ENCODE data around the gene EEF2K. TPM values are rescaled to one million over a fixed set of nuclear protein-coding genes. Genes with fewer than 3 reads are reported as not detected.
A peak's percentile ranks its signal among the peaks of the same experiment; 100 is the strongest.

The EEF2K gene
- total and polyA plus RNA-seq, 2 of the 13 experiments (the other 11 are each of a cell fraction or from before 2014, with no cell fraction given) = 22.0 to 23.8 TPM

DNA sequence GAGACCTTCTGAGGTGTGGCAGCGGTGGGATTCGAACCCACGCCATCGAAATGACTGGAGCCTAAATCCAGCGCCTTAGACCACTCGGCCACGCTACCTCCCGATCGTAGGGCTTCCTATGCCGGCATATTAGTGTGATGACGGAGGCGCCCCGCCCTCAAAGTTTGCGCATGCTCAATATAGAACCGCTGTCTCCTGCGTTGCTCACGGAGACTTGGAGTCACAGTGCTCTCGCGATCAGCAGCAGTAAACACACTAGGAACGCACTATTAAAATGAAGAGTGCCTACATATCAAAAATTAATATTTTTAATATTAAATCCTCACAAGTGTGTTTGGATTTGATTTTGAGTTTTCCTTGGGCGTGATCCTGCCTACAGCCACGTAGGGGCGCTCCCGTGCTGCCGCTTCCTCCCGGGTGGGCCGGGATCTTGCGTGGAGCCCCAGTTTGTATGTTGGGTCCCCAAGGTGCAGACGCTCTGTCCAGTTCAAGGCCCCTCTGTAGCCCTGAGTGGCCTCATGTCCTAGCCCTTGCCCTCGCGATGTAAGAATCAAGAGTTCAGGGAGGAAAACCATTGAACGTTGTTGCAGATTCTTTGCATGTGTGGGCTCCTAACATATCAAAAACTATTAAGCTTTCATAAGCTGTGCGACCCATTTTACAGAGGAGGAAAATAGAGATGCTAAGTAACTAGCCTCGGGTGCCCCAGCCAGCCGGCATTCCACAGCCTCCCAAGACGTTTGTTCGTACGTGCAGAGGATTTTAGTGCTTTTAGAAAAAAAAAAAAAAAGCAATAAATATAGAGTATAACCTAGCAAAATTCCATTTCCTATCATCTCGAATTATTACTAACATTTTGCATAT, 10.2 kb upstream of the EEF2K start (continued):
- TF ChIP-seq, protein P1, sequence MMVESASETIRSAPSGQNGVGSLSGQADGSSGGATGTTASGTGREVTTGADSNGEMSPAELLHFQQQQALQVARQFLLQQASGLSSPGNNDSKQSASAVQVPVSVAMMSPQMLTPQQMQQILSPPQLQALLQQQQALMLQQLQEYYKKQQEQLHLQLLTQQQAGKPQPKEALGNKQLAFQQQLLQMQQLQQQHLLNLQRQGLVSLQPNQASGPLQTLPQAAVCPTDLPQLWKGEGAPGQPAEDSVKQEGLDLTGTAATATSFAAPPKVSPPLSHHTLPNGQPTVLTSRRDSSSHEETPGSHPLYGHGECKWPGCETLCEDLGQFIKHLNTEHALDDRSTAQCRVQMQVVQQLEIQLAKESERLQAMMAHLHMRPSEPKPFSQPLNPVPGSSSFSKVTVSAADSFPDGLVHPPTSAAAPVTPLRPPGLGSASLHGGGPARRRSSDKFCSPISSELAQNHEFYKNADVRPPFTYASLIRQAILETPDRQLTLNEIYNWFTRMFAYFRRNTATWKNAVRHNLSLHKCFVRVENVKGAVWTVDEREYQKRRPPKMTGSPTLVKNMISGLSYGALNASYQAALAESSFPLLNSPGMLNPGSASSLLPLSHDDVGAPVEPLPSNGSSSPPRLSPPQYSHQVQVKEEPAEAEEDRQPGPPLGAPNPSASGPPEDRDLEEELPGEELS (CRISPR knock-in tag; IDR thresholded peaks at IDR 0.05) = peak; percentile 71
- TF ChIP-seq TCF7 (IDR thresholded peaks at IDR 0.05; ENCODE audit: low read depth) = no peak
- TF ChIP-seq ZZZ3 (CRISPR knock-in tag; IDR thresholded peaks at IDR 0.05; ENCODE audit: borderline replicate concordance) = 0 out of 2 replicates have a peak, but pooled peaks have one; percentile 49
- TF ChIP-seq, protein P2, sequence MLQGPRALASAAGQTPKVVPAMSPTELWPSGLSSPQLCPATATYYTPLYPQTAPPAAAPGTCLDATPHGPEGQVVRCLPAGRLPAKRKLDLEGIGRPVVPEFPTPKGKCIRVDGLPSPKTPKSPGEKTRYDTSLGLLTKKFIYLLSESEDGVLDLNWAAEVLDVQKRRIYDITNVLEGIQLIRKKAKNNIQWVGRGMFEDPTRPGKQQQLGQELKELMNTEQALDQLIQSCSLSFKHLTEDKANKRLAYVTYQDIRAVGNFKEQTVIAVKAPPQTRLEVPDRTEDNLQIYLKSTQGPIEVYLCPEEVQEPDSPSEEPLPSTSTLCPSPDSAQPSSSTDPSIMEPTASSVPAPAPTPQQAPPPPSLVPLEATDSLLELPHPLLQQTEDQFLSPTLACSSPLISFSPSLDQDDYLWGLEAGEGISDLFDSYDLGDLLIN (CRISPR knock-in tag; IDR thresholded peaks at IDR 0.05; ENCODE audit: borderline replicate concordance) = no peak
- TF ChIP-seq ZNF33B (CRISPR knock-in tag; IDR thresholded peaks at IDR 0.05) = 0 out of 2 replicates have a peak, but pooled peaks have one; percentile 17
- TF ChIP-seq ZSCAN21 (CRISPR knock-in tag; IDR thresholded peaks at IDR 0.05; ENCODE audit: borderline replicate concordance) = peak; percentile 85; the same call in 1 of the 2 replicates
- TF ChIP-seq, protein P3, sequence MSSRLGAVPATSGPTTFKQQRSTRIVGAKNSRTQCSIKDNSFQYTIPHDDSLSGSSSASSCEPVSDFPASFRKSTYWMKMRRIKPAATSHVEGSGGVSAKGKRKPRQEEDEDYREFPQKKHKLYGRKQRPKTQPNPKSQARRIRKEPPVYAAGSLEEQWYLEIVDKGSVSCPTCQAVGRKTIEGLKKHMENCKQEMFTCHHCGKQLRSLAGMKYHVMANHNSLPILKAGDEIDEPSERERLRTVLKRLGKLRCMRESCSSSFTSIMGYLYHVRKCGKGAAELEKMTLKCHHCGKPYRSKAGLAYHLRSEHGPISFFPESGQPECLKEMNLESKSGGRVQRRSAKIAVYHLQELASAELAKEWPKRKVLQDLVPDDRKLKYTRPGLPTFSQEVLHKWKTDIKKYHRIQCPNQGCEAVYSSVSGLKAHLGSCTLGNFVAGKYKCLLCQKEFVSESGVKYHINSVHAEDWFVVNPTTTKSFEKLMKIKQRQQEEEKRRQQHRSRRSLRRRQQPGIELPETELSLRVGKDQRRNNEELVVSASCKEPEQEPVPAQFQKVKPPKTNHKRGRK (CRISPR knock-in tag; IDR thresholded peaks at IDR 0.05) = no peak
- TF ChIP-seq TBX3 (IDR thresholded peaks at IDR 0.05; ENCODE audit: borderline replicate concordance) = no peak
- no peak for TF ChIP-seq HMGA1 (CRISPR knock-in tag; conservative IDR thresholded peaks at IDR 0.05)
- TF ChIP-seq ZFP37 (CRISPR knock-in tag; IDR thresholded peaks at IDR 0.05; ENCODE audit: borderline replicate concordance) = peak; percentile 67
- peak; percentile 79; the same call in 1 of the 2 replicates for TF ChIP-seq ADNP (CRISPR knock-in tag; IDR thresholded peaks at IDR 0.05)
- TF ChIP-seq, protein P4, sequence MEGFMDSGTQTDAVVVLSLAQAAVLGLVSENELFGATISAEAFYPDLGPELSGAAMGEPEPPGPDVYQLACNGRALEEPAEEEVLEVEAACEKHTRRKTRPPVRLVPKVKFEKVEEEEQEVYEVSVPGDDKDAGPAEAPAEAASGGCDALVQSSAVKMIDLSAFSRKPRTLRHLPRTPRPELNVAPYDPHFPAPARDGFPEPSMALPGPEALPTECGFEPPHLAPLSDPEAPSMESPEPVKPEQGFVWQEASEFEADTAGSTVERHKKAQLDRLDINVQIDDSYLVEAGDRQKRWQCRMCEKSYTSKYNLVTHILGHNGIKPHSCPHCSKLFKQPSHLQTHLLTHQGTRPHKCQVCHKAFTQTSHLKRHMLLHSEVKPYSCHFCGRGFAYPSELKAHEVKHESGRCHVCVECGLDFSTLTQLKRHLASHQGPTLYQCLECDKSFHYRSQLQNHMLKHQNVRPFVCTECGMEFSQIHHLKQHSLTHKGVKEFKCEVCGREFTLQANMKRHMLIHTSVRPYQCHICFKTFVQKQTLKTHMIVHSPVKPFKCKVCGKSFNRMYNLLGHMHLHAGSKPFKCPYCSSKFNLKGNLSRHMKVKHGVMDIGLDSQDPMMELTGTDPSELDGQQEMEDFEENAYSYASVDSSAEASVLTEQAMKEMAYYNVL (CRISPR knock-in tag; IDR thresholded peaks at IDR 0.05; ENCODE audit: borderline replicate concordance) = peak; percentile 50; the same call in 1 of the 2 replicates
- TF ChIP-seq ZNF781 (CRISPR knock-in tag; IDR thresholded peaks at IDR 0.05; ENCODE audit: borderline replicate concordance, not compliant biosample characterization) = peak; percentile 78
- no peak for TF ChIP-seq MTF1 (CRISPR knock-in tag; IDR thresholded peaks at IDR 0.05)
- no peak for TF ChIP-seq KDM6A (CRISPR knock-in tag; IDR thresholded peaks at IDR 0.05; ENCODE audit: low read depth)
- no peak; the same call in 1 of the 2 replicates for TF ChIP-seq ISX (CRISPR knock-in tag; conservative IDR thresholded peaks at IDR 0.05)
- peak; percentile 86 for TF ChIP-seq TGIF2 (CRISPR knock-in tag; IDR thresholded peaks at IDR 0.05)

Data from HepG2 (cell line).